PFSK-1 (cell line): ENCODE data around the gene MRPL4. TPM values are rescaled to one million over a fixed set of nuclear protein-coding genes. Genes with fewer than 3 reads are reported as not detected.

Experiments
- FOXP2 ChIP-seq: optimal IDR thresholded peaks from 2 replicates; pipeline ENCODE3; 2011; ENCODE audit warnings: borderline replicate concordance, control low read depth, inconsistent platforms; ENCODE audit not compliant: insufficient read depth; ENCODE audit errors: extremely low read length, extremely low read depth
- POLR2AphosphoS5 ChIP-seq: IDR thresholded peaks from 2 replicates; pipeline ENCODE4 v1.6.1; 2012; ENCODE audit warnings: low read depth, mild to moderate bottlenecking, control low read depth, low read length, moderate library complexity
- SIN3A ChIP-seq: IDR thresholded peaks from 2 replicates; pipeline ENCODE4 v1.6.1; 2012; ENCODE audit warnings: mild to moderate bottlenecking, low read length, moderate library complexity, borderline replicate concordance; ENCODE audit not compliant: insufficient read depth
- TAF1 ChIP-seq: IDR thresholded peaks from 2 replicates; pipeline ENCODE4 v1.6.1; 2012; ENCODE audit warnings: low read length, control low read depth, borderline replicate concordance; ENCODE audit not compliant: insufficient read depth
- polyA plus RNA-seq: library from polyadenylated mRNA; unstranded; fragments of >200 nt; gene quantifications from one replicate; pipeline ENCODE4 v1.2.1, GENCODE V29; 2012; ENCODE audit warnings: low read depth, missing spikeins; ENCODE audit not compliant: insufficient read length
- TF ChIP-seq, protein P1 (sequence below), 2 experiments: IDR thresholded peaks; 2 replicates each; pipeline versions ENCODE4 v1.6.1 to v1.8.0; 2011 to 2012; ENCODE audit warnings: low read depth in 2 of 2, low read length in 2 of 2, control low read depth in 1 of 2, inconsistent platforms in 1 of 2, mild to moderate bottlenecking in 1 of 2, moderate library complexity in 1 of 2; ENCODE audit not compliant: insufficient read depth in 1 of 2

Gene MRPL4
- 256 TPM for polyA plus RNA-seq

DNA sequence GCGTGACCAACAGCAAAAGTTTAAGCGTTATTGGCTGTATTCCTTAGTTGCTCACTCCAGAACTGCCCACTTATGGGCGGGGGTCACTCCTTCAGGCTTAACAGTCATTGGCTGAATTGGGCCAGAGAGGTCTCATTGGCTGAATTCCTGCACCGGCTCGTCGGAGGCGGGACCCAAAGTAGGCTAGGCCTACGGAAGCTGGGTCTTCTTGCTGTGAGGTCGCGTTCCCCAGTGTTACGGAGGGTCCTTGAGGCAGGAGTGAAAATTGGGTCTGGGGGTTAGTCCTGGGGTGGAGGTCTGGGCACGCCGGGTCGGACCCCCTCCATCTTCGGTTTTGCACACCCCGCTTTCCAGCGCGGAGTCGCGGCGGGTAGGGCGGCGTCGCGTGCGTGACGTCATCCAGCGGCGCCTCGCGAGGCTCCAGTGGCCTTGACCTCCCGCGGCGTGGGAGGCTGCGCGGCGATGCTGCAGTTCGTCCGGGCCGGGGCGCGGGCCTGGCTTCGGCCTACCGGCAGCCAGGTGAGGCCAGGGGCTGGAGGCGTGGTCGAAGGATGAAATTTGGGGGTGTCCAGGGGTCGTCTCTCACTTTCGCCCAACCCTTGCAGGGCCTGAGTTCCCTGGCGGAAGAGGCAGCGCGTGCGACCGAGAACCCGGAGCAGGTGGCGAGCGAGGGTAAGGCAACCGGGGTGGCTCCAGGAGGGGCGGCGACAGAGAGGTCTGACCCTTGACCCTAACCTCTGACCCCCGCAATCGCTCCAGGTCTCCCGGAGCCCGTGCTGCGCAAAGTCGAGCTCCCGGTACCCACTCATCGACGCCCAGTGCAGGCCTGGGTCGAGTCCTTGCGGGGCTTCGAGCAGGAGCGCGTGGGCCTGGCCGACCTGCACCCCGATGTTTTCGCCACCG is at the start of gene MRPL4:
MRPL4 (plus strand) TSS at position 423 of the 903 bp plus-strand sequence; CDS start at position 463, 40 bp downstream.
- peak; percentile 80; the same call in 1 of the 2 replicates for TF ChIP-seq TAF1
- TF ChIP-seq, protein P1, sequence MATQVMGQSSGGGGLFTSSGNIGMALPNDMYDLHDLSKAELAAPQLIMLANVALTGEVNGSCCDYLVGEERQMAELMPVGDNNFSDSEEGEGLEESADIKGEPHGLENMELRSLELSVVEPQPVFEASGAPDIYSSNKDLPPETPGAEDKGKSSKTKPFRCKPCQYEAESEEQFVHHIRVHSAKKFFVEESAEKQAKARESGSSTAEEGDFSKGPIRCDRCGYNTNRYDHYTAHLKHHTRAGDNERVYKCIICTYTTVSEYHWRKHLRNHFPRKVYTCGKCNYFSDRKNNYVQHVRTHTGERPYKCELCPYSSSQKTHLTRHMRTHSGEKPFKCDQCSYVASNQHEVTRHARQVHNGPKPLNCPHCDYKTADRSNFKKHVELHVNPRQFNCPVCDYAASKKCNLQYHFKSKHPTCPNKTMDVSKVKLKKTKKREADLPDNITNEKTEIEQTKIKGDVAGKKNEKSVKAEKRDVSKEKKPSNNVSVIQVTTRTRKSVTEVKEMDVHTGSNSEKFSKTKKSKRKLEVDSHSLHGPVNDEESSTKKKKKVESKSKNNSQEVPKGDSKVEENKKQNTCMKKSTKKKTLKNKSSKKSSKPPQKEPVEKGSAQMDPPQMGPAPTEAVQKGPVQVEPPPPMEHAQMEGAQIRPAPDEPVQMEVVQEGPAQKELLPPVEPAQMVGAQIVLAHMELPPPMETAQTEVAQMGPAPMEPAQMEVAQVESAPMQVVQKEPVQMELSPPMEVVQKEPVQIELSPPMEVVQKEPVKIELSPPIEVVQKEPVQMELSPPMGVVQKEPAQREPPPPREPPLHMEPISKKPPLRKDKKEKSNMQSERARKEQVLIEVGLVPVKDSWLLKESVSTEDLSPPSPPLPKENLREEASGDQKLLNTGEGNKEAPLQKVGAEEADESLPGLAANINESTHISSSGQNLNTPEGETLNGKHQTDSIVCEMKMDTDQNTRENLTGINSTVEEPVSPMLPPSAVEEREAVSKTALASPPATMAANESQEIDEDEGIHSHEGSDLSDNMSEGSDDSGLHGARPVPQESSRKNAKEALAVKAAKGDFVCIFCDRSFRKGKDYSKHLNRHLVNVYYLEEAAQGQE (IDR thresholded peaks at IDR 0.05; ENCODE audit: insufficient read depth in 1 of 2, low read depth in 2 of 2, low read length in 2 of 2), result no peak
- TF ChIP-seq FOXP2, result peak; percentile 96
- peak; percentile 84 for TF ChIP-seq POLR2AphosphoS5
- peak; percentile 90; the same call in 1 of the 2 replicates for TF ChIP-seq SIN3A

DNA sequence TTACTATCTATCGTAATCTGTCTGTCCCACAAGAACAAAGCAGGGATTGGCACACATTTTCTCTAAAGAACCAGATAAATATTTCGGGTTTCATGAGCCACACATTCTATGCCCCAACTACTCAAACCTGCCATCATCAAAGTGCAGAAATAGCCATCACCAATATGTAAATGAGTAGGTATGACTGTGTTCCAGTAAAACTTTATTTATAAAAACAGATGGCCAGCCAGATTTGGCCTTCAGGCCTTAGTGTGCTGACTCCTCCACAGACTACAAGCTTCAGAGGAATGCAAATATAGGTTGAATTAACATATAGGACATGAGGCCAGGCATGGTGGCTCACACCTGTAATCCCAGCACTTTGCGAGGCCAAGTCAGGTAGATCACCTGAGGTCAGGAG is 48.3 kb upstream of the MRPL4 start:
- TF ChIP-seq POLR2AphosphoS5 (no peak), TAF1 (no peak), FOXP2 (no peak)
- TF ChIP-seq, protein P1 (IDR thresholded peaks at IDR 0.05; ENCODE audit: insufficient read depth in 1 of 2, low read depth in 2 of 2, low read length in 2 of 2), result no peak

DNA sequence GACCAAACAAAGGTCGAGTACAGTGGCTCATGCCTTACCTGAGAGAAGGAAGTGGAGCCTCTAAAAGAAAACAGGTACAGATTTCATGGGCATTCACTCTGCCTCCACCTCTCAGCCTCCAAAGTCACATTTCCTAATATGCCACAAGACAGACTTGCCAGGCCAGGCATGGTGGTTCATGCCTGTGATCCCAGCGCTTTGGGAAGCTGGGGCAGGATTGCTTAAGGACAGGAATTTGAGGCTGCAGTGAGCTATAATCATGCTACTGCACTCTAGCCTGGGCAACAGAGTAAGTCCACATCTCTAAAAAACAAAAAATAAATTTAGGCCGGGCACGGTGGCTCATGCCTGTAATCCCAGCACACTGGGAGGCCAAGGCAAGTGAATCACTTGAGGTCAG is 46.4 kb upstream of the MRPL4 start:
- no peak for TF ChIP-seq SIN3A
- TF ChIP-seq POLR2AphosphoS5, result no peak
- TF ChIP-seq TAF1, result no peak
- TF ChIP-seq FOXP2, result no peak
- TF ChIP-seq, protein P1 (IDR thresholded peaks at IDR 0.05; ENCODE audit: insufficient read depth in 1 of 2, low read depth in 2 of 2, low read length in 2 of 2), result no peak

DNA sequence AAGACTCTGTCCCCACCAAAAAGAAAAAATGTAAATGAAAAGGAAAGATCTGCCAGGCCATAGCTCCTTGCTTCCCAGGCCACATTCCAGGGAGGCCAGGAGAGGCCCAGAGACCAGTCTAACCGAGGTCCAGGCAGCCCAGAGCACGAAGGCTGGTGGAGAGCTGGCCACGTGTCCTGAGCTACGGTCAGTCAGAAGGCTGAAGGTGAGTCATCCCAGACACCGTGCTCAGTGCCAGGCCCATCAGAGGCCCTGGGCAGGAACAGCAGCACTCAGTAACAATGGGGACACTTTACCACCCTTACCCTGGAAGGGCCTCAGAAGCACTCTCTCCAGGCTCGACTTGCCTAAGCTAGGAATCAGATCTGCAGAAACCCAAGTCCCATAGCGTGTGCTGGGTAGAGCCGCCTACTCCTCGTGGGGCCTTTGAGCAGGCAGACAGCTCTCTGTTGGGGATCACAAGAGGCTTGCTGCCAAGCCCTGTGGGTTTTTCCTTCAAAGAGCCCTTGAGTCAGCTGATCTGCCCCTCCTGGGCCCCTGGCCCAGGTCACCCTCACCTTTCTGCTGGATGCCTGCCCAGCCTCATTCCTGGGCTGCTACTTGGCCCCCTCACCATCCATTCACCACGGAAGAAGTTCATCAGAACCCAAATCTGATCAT is 45.7 kb upstream of the MRPL4 start:
- TF ChIP-seq POLR2AphosphoS5 (no peak), FOXP2 (no peak), TAF1 (no peak), SIN3A (no peak)
- TF ChIP-seq, protein P1 (IDR thresholded peaks at IDR 0.05; ENCODE audit: insufficient read depth in 1 of 2, low read depth in 2 of 2, low read length in 2 of 2), result no peak
